ENCODE data around the gene NFIB. TPM values are rescaled to one million over a fixed set of nuclear protein-coding genes. Genes with fewer than 3 reads are reported as not detected.

Gene NFIB
- total RNA-seq, 2 experiments from 2014 or later: 13.7 to 25.1 TPM

GRCh38 chr9:14205463-14205862, 108.5 kb downstream of the NFIB start:
- ChIA-PET POLR2A (interaction anchor here (0.5 to 2.2 kb wide), 6 partner anchors 9 to 66 kb away, joined by 3 to 8 read pairs (median 6); no protein-coding TSS in a partner anchor), CTCF (ENCODE audit: unreplicated experiment) (interaction anchor here (0.5 kb wide), 1 partner anchor 53 kb away, joined by 3 read pairs; no protein-coding TSS in a partner anchor)
- Histone ChIP-seq H2AFZ (ENCODE audit: low read length) (no peak overlapping the region), H3K9me2 (ENCODE audit: insufficient read depth, low read length) (no peaks in the 10 kb centered on the region), H3K4me3 (ENCODE audit: low read depth, low read length, poor library complexity, severe bottlenecking) (no peak overlapping the region), H3K27ac (ENCODE audit: low read depth, low read length, poor library complexity, severe bottlenecking) (no peak overlapping the region), H3K9me3 (ENCODE audit: low read length) (no peaks in the 10 kb centered on the region), H3K4me1 (ENCODE audit: insufficient read depth, low read length, poor library complexity, severe bottlenecking) (no peaks in the 10 kb centered on the region), H4K20me1 (ENCODE audit: insufficient read depth, low read length) (no peaks in the 10 kb centered on the region), H3K36me3 (ENCODE audit: insufficient read depth, low read length) (no peaks in the 10 kb centered on the region), H3K4me2 (ENCODE audit: low read length) (no peak overlapping the region), H3K79me2 (ENCODE audit: insufficient read depth, low read depth, low read length) (no peaks in the 10 kb centered on the region)
- TF ChIP-seq EZH2phosphoT487 (IDR thresholded peaks at IDR 0.05; ENCODE audit: borderline replicate concordance, low read depth, low read length): no peak
- TF ChIP-seq, protein P1, sequence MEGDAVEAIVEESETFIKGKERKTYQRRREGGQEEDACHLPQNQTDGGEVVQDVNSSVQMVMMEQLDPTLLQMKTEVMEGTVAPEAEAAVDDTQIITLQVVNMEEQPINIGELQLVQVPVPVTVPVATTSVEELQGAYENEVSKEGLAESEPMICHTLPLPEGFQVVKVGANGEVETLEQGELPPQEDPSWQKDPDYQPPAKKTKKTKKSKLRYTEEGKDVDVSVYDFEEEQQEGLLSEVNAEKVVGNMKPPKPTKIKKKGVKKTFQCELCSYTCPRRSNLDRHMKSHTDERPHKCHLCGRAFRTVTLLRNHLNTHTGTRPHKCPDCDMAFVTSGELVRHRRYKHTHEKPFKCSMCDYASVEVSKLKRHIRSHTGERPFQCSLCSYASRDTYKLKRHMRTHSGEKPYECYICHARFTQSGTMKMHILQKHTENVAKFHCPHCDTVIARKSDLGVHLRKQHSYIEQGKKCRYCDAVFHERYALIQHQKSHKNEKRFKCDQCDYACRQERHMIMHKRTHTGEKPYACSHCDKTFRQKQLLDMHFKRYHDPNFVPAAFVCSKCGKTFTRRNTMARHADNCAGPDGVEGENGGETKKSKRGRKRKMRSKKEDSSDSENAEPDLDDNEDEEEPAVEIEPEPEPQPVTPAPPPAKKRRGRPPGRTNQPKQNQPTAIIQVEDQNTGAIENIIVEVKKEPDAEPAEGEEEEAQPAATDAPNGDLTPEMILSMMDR (conservative IDR thresholded peaks at IDR 0.05; ENCODE audit: low read length): no peak
- DNase-seq (ENCODE audit: low spot score): no peak
- intact Hi-C loops (cut with micrococcal nuclease; ENCODE audit: unreplicated experiment): no loop called here
- BruUV-seq (replicated peaks): no TSS peak

- Histone ChIP-seq H3K27ac (ENCODE audit: low read depth, low read length, poor library complexity, severe bottlenecking) (no peak overlapping the region), H3K4me2 (ENCODE audit: low read length) (no peak overlapping the region), H2AFZ (ENCODE audit: low read length) (no peak overlapping the region), H3K4me1 (ENCODE audit: insufficient read depth, low read length, poor library complexity, severe bottlenecking) (no peaks in the 10 kb centered on the region), H3K79me2 (ENCODE audit: insufficient read depth, low read depth, low read length) (no peaks in the 10 kb centered on the region), H3K36me3 (ENCODE audit: insufficient read depth, low read length) (no peaks in the 10 kb centered on the region), H3K9me3 (ENCODE audit: low read length) (no peaks in the 10 kb centered on the region), H4K20me1 (ENCODE audit: insufficient read depth, low read length) (no peaks in the 10 kb centered on the region), H3K4me3 (ENCODE audit: low read depth, low read length, poor library complexity, severe bottlenecking) (no peak overlapping the region), H3K9me2 (ENCODE audit: insufficient read depth, low read length) (no peaks in the 10 kb centered on the region)
- ChIA-PET POLR2A (interaction anchor here (1.9 to 3.0 kb wide), 2 partner anchors 12 to 43 kb away, joined by 3 to 19 read pairs; no protein-coding TSS in a partner anchor), CTCF (ENCODE audit: unreplicated experiment) (no interaction called here)
- no peak for DNase-seq (ENCODE audit: low spot score)
- TF ChIP-seq, protein P1 (conservative IDR thresholded peaks at IDR 0.05; ENCODE audit: low read length): no peak
- TF ChIP-seq EZH2phosphoT487 (IDR thresholded peaks at IDR 0.05; ENCODE audit: borderline replicate concordance, low read depth, low read length): no peak
- no TSS peak for BruUV-seq (replicated peaks)
- intact Hi-C loops (cut with micrococcal nuclease; ENCODE audit: unreplicated experiment): no loop called here
Observed at GRCh38 chr9:14203356-14204056, 110.4 kb downstream of the NFIB start.

- no peaks in the 10 kb centered on the region for H3K36me3 ChIP-seq (ENCODE audit: insufficient read depth, low read length)
- TF ChIP-seq, protein P1 (conservative IDR thresholded peaks at IDR 0.05; ENCODE audit: low read length): no peak
- no peak for TF ChIP-seq EZH2phosphoT487 (IDR thresholded peaks at IDR 0.05; ENCODE audit: borderline replicate concordance, low read depth, low read length)
- no TSS peak for BruUV-seq (replicated peaks)
- intact Hi-C loops (cut with micrococcal nuclease; ENCODE audit: unreplicated experiment): no loop called here
- no peaks in the 10 kb centered on the region for H4K20me1 ChIP-seq (ENCODE audit: insufficient read depth, low read length)
- CTCF ChIA-PET (ENCODE audit: unreplicated experiment): no interaction called here
- POLR2A ChIA-PET: interaction anchor here (0.6 to 2.2 kb wide), 8 partner anchors 8 to 435 kb away, joined by 3 to 7 read pairs (median 4); no protein-coding TSS in a partner anchor
- peaks cover 5% of the 10 kb centered on the region for H3K4me1 ChIP-seq (ENCODE audit: insufficient read depth, low read length, poor library complexity, severe bottlenecking)
- no peak overlapping the region for H3K4me3 ChIP-seq (ENCODE audit: low read depth, low read length, poor library complexity, severe bottlenecking)
- no peak overlapping the region for H3K4me2 ChIP-seq (ENCODE audit: low read length)
- H3K9me2 ChIP-seq (ENCODE audit: insufficient read depth, low read length): no peaks in the 10 kb centered on the region
- no peaks in the 10 kb centered on the region for H3K9me3 ChIP-seq (ENCODE audit: low read length)
- no peaks in the 10 kb centered on the region for H3K79me2 ChIP-seq (ENCODE audit: insufficient read depth, low read depth, low read length)
- no peak overlapping the region for H3K27ac ChIP-seq (ENCODE audit: low read depth, low read length, poor library complexity, severe bottlenecking)
- no peak overlapping the region for H2AFZ ChIP-seq (ENCODE audit: low read length)
- no peak for DNase-seq (ENCODE audit: low spot score)
Observed at GRCh38 chr9:14198841-14199455, 115.0 kb downstream of the NFIB start.
